IMR-90 (cell line): Measurements from ENCODE around the gene PCDHGB1. TPM values are rescaled to one million over a fixed set of nuclear protein-coding genes. Genes with fewer than 3 reads are reported as not detected.

Experiments
- ATAC-seq: fragments of 200-7000 bp; cut with Tn5 transposase; 2 replicates; pipeline ENCODE4 v1.9.1; 2020; ENCODE audit warnings: low read depth, mild to moderate bottlenecking, moderate library complexity
- BruUV-seq: library from RNA; stranded (reverse); fragments of 400-500 nt; replicated peaks from 2 replicates; lab custom pipeline; 2021; lab: Mats Ljungman, UMichigan
- CTCF ChIA-PET: fragments of 300-600 bp; formaldehyde crosslinking; extraction: SDS; loops from one replicate; lab custom pipeline; 2021; ENCODE audit warnings: antibody characterized with exemption; lab: Yijun Ruan, JAX
- POLR2A ChIA-PET: fragments of 300-600 bp; sonication (Branson Sonifier 250); formaldehyde crosslinking; loops from one replicate; lab custom pipeline; 2022; ENCODE audit warnings: antibody characterized with exemption; ENCODE audit not compliant: unreplicated experiment; lab: Charles Lee
- DNase-seq: peaks from one replicate; pipeline ENCODE4 v3.0.0; 2013
- H2AFZ ChIP-seq: replicated peaks from 2 replicates; pipeline ENCODE3; 2013; ENCODE audit warnings: low read length, mild to moderate bottlenecking; ENCODE audit not compliant: poor library complexity
- H2AK5ac ChIP-seq: 2 replicates; pipeline ENCODE4 v1.6.1; 2013; ENCODE audit warnings: low read depth, low read length, inconsistent platforms
- H2AK9ac ChIP-seq: replicated peaks from 2 replicates; pipeline ENCODE3; 2013; ENCODE audit warnings: mild to moderate bottlenecking, low read depth, low read length, moderate library complexity; ENCODE audit not compliant: poor library complexity
- H2BK120ac ChIP-seq: 2 replicates; pipeline ENCODE4 v1.6.1; 2013; ENCODE audit warnings: low read depth, low read length, inconsistent platforms
- H2BK15ac ChIP-seq: 3 replicates; pipeline ENCODE4 v1.6.1; 2013; ENCODE audit warnings: low read depth, low read length, inconsistent platforms
- H2BK20ac ChIP-seq: 2 replicates; pipeline ENCODE4 v1.6.1; 2013; ENCODE audit warnings: low read depth, mild to moderate bottlenecking, inconsistent platforms, low read length, moderate library complexity
- H2BK5ac ChIP-seq: 2 replicates; pipeline ENCODE4 v1.6.1; 2013; ENCODE audit warnings: mild to moderate bottlenecking, low read depth, low read length, inconsistent platforms; ENCODE audit not compliant: poor library complexity, severe bottlenecking
- H3K14ac ChIP-seq: replicated peaks from 2 replicates; pipeline ENCODE4 v1.6.1; 2013; ENCODE audit warnings: low read depth, low read length, inconsistent platforms
- H3K18ac ChIP-seq: 2 replicates; pipeline ENCODE4 v1.6.1; 2013; ENCODE audit warnings: low read depth, low read length, control low read depth
- H3K23ac ChIP-seq: 2 replicates; pipeline ENCODE4 v1.6.1; 2013; ENCODE audit warnings: low read depth, low read length, inconsistent platforms
- H3K27ac ChIP-seq: 2 replicates; pipeline ENCODE4 v1.5.1; 2013; ENCODE audit warnings: mild to moderate bottlenecking, control low read depth, low read length; ENCODE audit not compliant: insufficient read depth
- H3K27me3 ChIP-seq: 2 replicates; pipeline ENCODE4 v1.6.1; 2013; ENCODE audit warnings: low read length; ENCODE audit not compliant: control insufficient read depth, insufficient read depth
- H3K36me3 ChIP-seq: 2 replicates; pipeline ENCODE4 v1.6.1; 2013; ENCODE audit warnings: low read length, mixed read lengths; ENCODE audit not compliant: control insufficient read depth, insufficient read depth
- H3K4ac ChIP-seq: 2 replicates; pipeline ENCODE4 v1.6.1; 2013; ENCODE audit warnings: low read depth, low read length, inconsistent platforms
- H3K4me1 ChIP-seq: 2 replicates; pipeline ENCODE4 v1.6.1; 2013; ENCODE audit warnings: low read length, mixed read lengths; ENCODE audit not compliant: control insufficient read depth, insufficient read depth
- H3K4me2 ChIP-seq: 2 replicates; pipeline ENCODE4 v1.6.1; 2013; ENCODE audit warnings: low read depth, mild to moderate bottlenecking, control low read depth, low read length, moderate library complexity
- H3K4me3 ChIP-seq: 2 replicates; pipeline ENCODE4 v1.5.1; 2013; ENCODE audit warnings: low read depth, mild to moderate bottlenecking, control low read depth, low read length, moderate library complexity; ENCODE audit not compliant: insufficient read depth
- H3K56ac ChIP-seq: 2 replicates; pipeline ENCODE4 v1.6.1; 2013; ENCODE audit warnings: low read length, inconsistent platforms; ENCODE audit not compliant: insufficient read depth; ENCODE audit errors: extremely low read depth
- H3K79me1 ChIP-seq, 2 experiments: 2 replicates each; pipeline ENCODE4 v1.6.1; 2013; ENCODE audit warnings: low read length in 2 of 2, inconsistent platforms in 1 of 2, low read depth in 1 of 2
- H3K9ac ChIP-seq: 2 replicates; pipeline ENCODE4 v1.6.1; 2013; ENCODE audit warnings: low read depth, low read length, control low read depth
- H3K9me1 ChIP-seq: 2 replicates; pipeline ENCODE4 v1.6.1; 2013; ENCODE audit warnings: low read length, inconsistent platforms; ENCODE audit not compliant: insufficient read depth
- H3K9me3 ChIP-seq: 2 replicates; pipeline ENCODE4 v1.6.1; 2013; ENCODE audit warnings: low read length; ENCODE audit not compliant: control insufficient read depth, insufficient read depth
- H4K20me1 ChIP-seq: 2 replicates; pipeline ENCODE4 v1.6.1; 2013; ENCODE audit warnings: low read length, inconsistent platforms; ENCODE audit not compliant: insufficient read depth
- H4K5ac ChIP-seq: 2 replicates; pipeline ENCODE4 v1.6.1; 2013; ENCODE audit warnings: mild to moderate bottlenecking, low read depth, low read length, control low read depth
- H4K8ac ChIP-seq, 2 experiments: 2 replicates each; pipeline ENCODE4 v1.6.1; 2013; ENCODE audit warnings: low read depth in 2 of 2, low read length in 2 of 2, control low read depth in 1 of 2, inconsistent platforms in 1 of 2
- H4K91ac ChIP-seq: 2 replicates; pipeline ENCODE4 v1.6.1; 2013; ENCODE audit warnings: low read depth, low read length, inconsistent platforms; ENCODE audit not compliant: insufficient read depth
- BHLHE40 ChIP-seq: fragments of 150-350 bp; IDR thresholded peaks from 2 replicates; pipeline ENCODE4 v1.6.1; 2016; ENCODE audit warnings: mild to moderate bottlenecking, low read depth, low read length
- CEBPB ChIP-seq: IDR thresholded peaks from 2 replicates; pipeline ENCODE4 v1.6.1; 2012; ENCODE audit warnings: low read depth, low read length, improper control_type of control experiment
- CHD1 ChIP-seq: IDR thresholded peaks from 2 replicates; pipeline ENCODE4 v1.6.1; 2012; ENCODE audit warnings: low read depth, low read length, improper control_type of control experiment
- ELK1 ChIP-seq: fragments of 150-350 bp; IDR thresholded peaks from 2 replicates; pipeline ENCODE4 v1.6.1; 2016; ENCODE audit warnings: low read depth, mild to moderate bottlenecking, low read length, moderate library complexity, borderline replicate concordance
- FOS ChIP-seq: fragments of 150-350 bp; IDR thresholded peaks from 2 replicates; pipeline ENCODE4 v1.6.1; 2016; ENCODE audit warnings: low read depth, low read length
- MAFK ChIP-seq: IDR thresholded peaks from 2 replicates; pipeline ENCODE4 v1.6.1; 2012; ENCODE audit warnings: low read depth, low read length, improper control_type of control experiment
- MAZ ChIP-seq: IDR thresholded peaks from 2 replicates; pipeline ENCODE4 v1.6.1; 2012; ENCODE audit warnings: low read depth, mild to moderate bottlenecking, low read length, improper control_type of control experiment, moderate library complexity, borderline replicate concordance
- MXI1 ChIP-seq: IDR thresholded peaks from 2 replicates; pipeline ENCODE4 v1.6.1; 2012; ENCODE audit warnings: low read depth, mild to moderate bottlenecking, low read length, moderate library complexity, borderline replicate concordance
- NFE2L2 ChIP-seq: fragments of 150-350 bp; IDR thresholded peaks from 2 replicates; pipeline ENCODE4 v1.6.1; 2016; ENCODE audit warnings: low read depth, mild to moderate bottlenecking, low read length
- POLR2A ChIP-seq: IDR thresholded peaks from 2 replicates; pipeline ENCODE4 v1.6.1; 2012; ENCODE audit warnings: mild to moderate bottlenecking, low read depth, low read length
- RAD21 ChIP-seq: IDR thresholded peaks from 2 replicates; pipeline ENCODE4 v1.6.1; 2012; ENCODE audit warnings: low read length, improper control_type of control experiment
- RCOR1 ChIP-seq: IDR thresholded peaks from 2 replicates; pipeline ENCODE4 v1.6.1; 2012; ENCODE audit warnings: mild to moderate bottlenecking, low read length, improper control_type of control experiment; ENCODE audit not compliant: insufficient replicate concordance
- RFX5 ChIP-seq: IDR thresholded peaks from 2 replicates; pipeline ENCODE4 v1.8.0; 2012; ENCODE audit warnings: low read depth, mild to moderate bottlenecking, low read length, moderate library complexity
- SMC3 ChIP-seq: fragments of 150-350 bp; IDR thresholded peaks from 2 replicates; pipeline ENCODE4 v1.6.1; 2016; ENCODE audit warnings: low read depth, mild to moderate bottlenecking, antibody characterized with exemption, low read length, moderate library complexity
- WGBS, 2 experiments: methylation state at CpG; one replicate each; pipeline versions ENCODE4 v1.1.5 to v1.1.7; 2013; ENCODE audit warnings: missing lambda C conversion rate in 2 of 2; ENCODE audit not compliant: insufficient read length in 1 of 2; ENCODE audit errors: extremely low coverage in 2 of 2; 5-methylcytosine and 5-hydroxymethylcytosine counted together
- dilution Hi-C: fragments of 300-500 bp; cut with HindIII; formaldehyde crosslinking; loops from one replicate; pipeline ENCODE4 v1.14.3; 2018; ENCODE audit warnings: low sequenced_read_pairs; ENCODE audit not compliant: unreplicated experiment
- in situ Hi-C: fragments of 300-500 bp; cut with MboI; formaldehyde crosslinking; loops from 3 replicates; pipeline ENCODE4 v1.14.3; 2019; ENCODE audit warnings: low sequenced_read_pairs, inconsistent platforms, mixed read lengths
- intact Hi-C: fragments of 100-400 bp; cut with micrococcal nuclease; formaldehyde crosslinking; loops from 2 replicates; pipeline ENCODE4 v1.10.0; 2022
- polyA plus RNA-seq, 3 experiments: library from polyadenylated mRNA; depleted of rRNA; stranded (reverse); fragments of >200 nt; gene quantifications; 2 replicates each; pipeline ENCODE4 v1.2.3, GENCODE V29; 2012; ENCODE audit warnings: low replicate concordance in 1 of 3
- total RNA-seq: library from RNA; depleted of rRNA; stranded (reverse); fragments of >200 nt; gene quantifications from 2 replicates; pipeline ENCODE4 v1.2.3, GENCODE V29; 2012
- TF ChIP-seq, protein P1 (sequence below): fragments of 150-350 bp; IDR thresholded peaks from 2 replicates; pipeline ENCODE4 v1.6.1; 2017; ENCODE audit warnings: mild to moderate bottlenecking, antibody characterized with exemption, low read length, low read depth
- TF ChIP-seq, protein P2 (sequence below): conservative IDR thresholded peaks from 2 replicates; pipeline ENCODE4 v1.5.1; 2012; ENCODE audit warnings: mild to moderate bottlenecking, low read depth, low read length, improper control_type of control experiment

The PCDHGB1 gene
- total and polyA plus RNA-seq, 2 of the 4 experiments (the other 2 are of a cell fraction) = 1.9 to 3.6 TPM

GRCh38 chr5:141342773-141343172 lies 7.1 kb upstream of the PCDHGB1 start:
- H3K4me3 ChIP-seq = no peak overlapping the region
- DNase-seq (no peak), ATAC-seq (no peak)
- H3K9me1 ChIP-seq = no peaks in the 10 kb centered on the region
- H2BK5ac ChIP-seq = no peak overlapping the region
- intact Hi-C loops = no loop called here
- no peaks in the 10 kb centered on the region for H4K20me1 ChIP-seq
- H4K8ac ChIP-seq = no peak overlapping the region
- dilution Hi-C loops = no loop called here
- H3K79me1 ChIP-seq = no peaks in the 10 kb centered on the region
- H3K4me1 ChIP-seq = no peaks in the 10 kb centered on the region
- no CpG with 5 or more reads among the region's 1 CpG for WGBS, 2 experiments
- H3K56ac ChIP-seq = no peak overlapping the region
- TF ChIP-seq RAD21 (no peak), MAFK (no peak), CHD1 (no peak), SMC3 (no peak), NFE2L2 (no peak), RCOR1 (no peak), ELK1 (no peak), RFX5 (no peak), MAZ (no peak), FOS (no peak), BHLHE40 (no peak), MXI1 (no peak), CEBPB (no peak), POLR2A (no peak)
- TF ChIP-seq, protein P1, sequence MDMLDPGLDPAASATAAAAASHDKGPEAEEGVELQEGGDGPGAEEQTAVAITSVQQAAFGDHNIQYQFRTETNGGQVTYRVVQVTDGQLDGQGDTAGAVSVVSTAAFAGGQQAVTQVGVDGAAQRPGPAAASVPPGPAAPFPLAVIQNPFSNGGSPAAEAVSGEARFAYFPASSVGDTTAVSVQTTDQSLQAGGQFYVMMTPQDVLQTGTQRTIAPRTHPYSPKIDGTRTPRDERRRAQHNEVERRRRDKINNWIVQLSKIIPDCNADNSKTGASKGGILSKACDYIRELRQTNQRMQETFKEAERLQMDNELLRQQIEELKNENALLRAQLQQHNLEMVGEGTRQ = no peak
- TF ChIP-seq, protein P2, sequence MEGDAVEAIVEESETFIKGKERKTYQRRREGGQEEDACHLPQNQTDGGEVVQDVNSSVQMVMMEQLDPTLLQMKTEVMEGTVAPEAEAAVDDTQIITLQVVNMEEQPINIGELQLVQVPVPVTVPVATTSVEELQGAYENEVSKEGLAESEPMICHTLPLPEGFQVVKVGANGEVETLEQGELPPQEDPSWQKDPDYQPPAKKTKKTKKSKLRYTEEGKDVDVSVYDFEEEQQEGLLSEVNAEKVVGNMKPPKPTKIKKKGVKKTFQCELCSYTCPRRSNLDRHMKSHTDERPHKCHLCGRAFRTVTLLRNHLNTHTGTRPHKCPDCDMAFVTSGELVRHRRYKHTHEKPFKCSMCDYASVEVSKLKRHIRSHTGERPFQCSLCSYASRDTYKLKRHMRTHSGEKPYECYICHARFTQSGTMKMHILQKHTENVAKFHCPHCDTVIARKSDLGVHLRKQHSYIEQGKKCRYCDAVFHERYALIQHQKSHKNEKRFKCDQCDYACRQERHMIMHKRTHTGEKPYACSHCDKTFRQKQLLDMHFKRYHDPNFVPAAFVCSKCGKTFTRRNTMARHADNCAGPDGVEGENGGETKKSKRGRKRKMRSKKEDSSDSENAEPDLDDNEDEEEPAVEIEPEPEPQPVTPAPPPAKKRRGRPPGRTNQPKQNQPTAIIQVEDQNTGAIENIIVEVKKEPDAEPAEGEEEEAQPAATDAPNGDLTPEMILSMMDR = no peak
- no peak overlapping the region for H3K23ac ChIP-seq
- H3K9ac ChIP-seq = no peak overlapping the region
- no peak overlapping the region for H2AK9ac ChIP-seq
- H2BK15ac ChIP-seq = no peak overlapping the region
- H3K4me2 ChIP-seq = peak overlapping the region; percentile 32; the same call in 1 of the 2 replicates
- no peak overlapping the region for H2BK20ac ChIP-seq
- no peak overlapping the region for H4K5ac ChIP-seq
- in situ Hi-C loops = no loop called here
- H2AK5ac ChIP-seq = no peak overlapping the region
- H3K27me3 ChIP-seq = no peaks in the 10 kb centered on the region; the same call in 1 of the 2 replicates
- no peak overlapping the region for H3K14ac ChIP-seq
- peaks cover 49% of the 10 kb centered on the region for H3K9me3 ChIP-seq
- no peak overlapping the region for H3K18ac ChIP-seq
- no peak overlapping the region for H2BK120ac ChIP-seq
- no peak overlapping the region for H4K91ac ChIP-seq
- peaks cover 4% of the 10 kb centered on the region; the same call in 1 of the 2 replicates for H3K36me3 ChIP-seq
- H3K4ac ChIP-seq = no peak overlapping the region
- no peak overlapping the region for H2AFZ ChIP-seq
- POLR2A ChIA-PET = interaction anchor here (0.6 kb wide), 1 partner anchor 653 kb away, joined by 4 read pairs; no protein-coding TSS in a partner anchor
- BruUV-seq = no TSS peak
- CTCF ChIA-PET = interaction anchor here (1.0 kb wide), 1 partner anchor 225 kb away, joined by 4 read pairs; no protein-coding TSS in a partner anchor
- H3K27ac ChIP-seq = no peak overlapping the region
